Liver (tissue), 9 donors: ENCODE measurements around the gene KLC3. TPM values are rescaled to one million over a fixed set of nuclear protein-coding genes. Genes with fewer than 3 reads are reported as not detected.

Experiments used
- DNase-seq: peaks from one replicate; pipeline ENCODE4 v3.0.0-alpha.2; 2017; ENCODE audit warnings: low spot score
- H3K27ac ChIP-seq, 2 donors: one replicate each; pipeline ENCODE4 v1.7.0; 2013; ENCODE audit warnings: inconsistent platforms in 2 of 2, low read length in 2 of 2, control low read depth in 1 of 2, low read depth in 1 of 2, mild to moderate bottlenecking in 1 of 2
- H3K27me3 ChIP-seq, 4 donors: one replicate each; pipeline versions ENCODE4 v1.6.1 to v1.7.0; 2013; ENCODE audit warnings: low read length in 3 of 4, inconsistent platforms in 1 of 4, mild to moderate bottlenecking in 1 of 4, moderate library complexity in 1 of 4; ENCODE audit not compliant: control insufficient read depth in 4 of 4, insufficient read depth in 4 of 4
- H3K36me3 ChIP-seq, 4 donors: one replicate each; pipeline versions ENCODE4 v1.6.1 to v1.7.0; 2013; ENCODE audit warnings: low read length in 3 of 4, mild to moderate bottlenecking in 3 of 4, low read depth in 1 of 4, moderate library complexity in 1 of 4; ENCODE audit not compliant: control insufficient read depth in 4 of 4, insufficient read depth in 3 of 4
- H3K4me1 ChIP-seq, 4 donors: one replicate each; pipeline versions ENCODE4 v1.6.1 to v1.7.0; 2013; ENCODE audit warnings: low read length in 3 of 4, mild to moderate bottlenecking in 3 of 4, moderate library complexity in 1 of 4; ENCODE audit not compliant: control insufficient read depth in 4 of 4, insufficient read depth in 4 of 4
- H3K4me3 ChIP-seq, 3 donors: one replicate each; pipeline versions ENCODE4 v1.6.1 to v1.7.0; 2013; ENCODE audit warnings: low read length in 3 of 3, control low read depth in 1 of 3, low read depth in 1 of 3, mild to moderate bottlenecking in 1 of 3
- H3K9ac ChIP-seq, 2 donors: one replicate each; pipeline ENCODE4 v1.7.0; 2013; ENCODE audit warnings: low read length in 2 of 2, mild to moderate bottlenecking in 2 of 2, moderate library complexity in 2 of 2, control low read depth in 1 of 2, low read depth in 1 of 2
- H3K9me3 ChIP-seq, 4 donors: one replicate each; pipeline versions ENCODE4 v1.6.1 to v1.7.0; 2013; ENCODE audit warnings: low read length in 3 of 4; ENCODE audit not compliant: control insufficient read depth in 4 of 4
- ATF3 ChIP-seq: IDR thresholded peaks from 2 replicates; pipeline ENCODE4 v1.6.1; 2016; ENCODE audit warnings: antibody characterized with exemption
- CTCF ChIP-seq: fragments of 150-350 bp; IDR thresholded peaks from 2 replicates; pipeline ENCODE4 v1.5.1; 2017; ENCODE audit warnings: improper control_type of control experiment, low read depth, low read length; ENCODE audit not compliant: missing input control
- EGR1 ChIP-seq, 2 donors: IDR thresholded peaks; 2 replicates each; pipeline ENCODE4 v1.6.1; 2016 to 2018; ENCODE audit warnings: antibody characterized with exemption in 2 of 2, low read depth in 2 of 2
- FOXA1 ChIP-seq: IDR thresholded peaks from 2 replicates; pipeline ENCODE4 v1.6.1; 2016; ENCODE audit warnings: antibody characterized with exemption
- FOXA2 ChIP-seq: IDR thresholded peaks from 2 replicates; pipeline ENCODE4 v1.6.1; 2016; ENCODE audit warnings: antibody characterized with exemption
- GABPA ChIP-seq, 2 donors: IDR thresholded peaks in 1 of 2; conservative IDR thresholded peaks in 1 of 2; 2 replicates each; pipeline ENCODE4 v1.6.1; 2016; ENCODE audit warnings: antibody characterized with exemption in 2 of 2, mild to moderate bottlenecking in 1 of 2, moderate library complexity in 1 of 2
- HNF4A ChIP-seq, 2 donors: conservative IDR thresholded peaks; 2 replicates each; pipeline ENCODE4 v1.6.1; 2016; ENCODE audit warnings: antibody characterized with exemption in 2 of 2, mild to moderate bottlenecking in 2 of 2
- HNF4G ChIP-seq: IDR thresholded peaks from 2 replicates; pipeline ENCODE4 v1.6.1; 2016; ENCODE audit warnings: antibody characterized with exemption
- JUND ChIP-seq, 2 donors: IDR thresholded peaks; 2 replicates each; pipeline ENCODE4 v1.6.1; 2016; ENCODE audit warnings: antibody characterized with exemption in 2 of 2
- MAX ChIP-seq: IDR thresholded peaks from 2 replicates; pipeline ENCODE4 v1.6.1; 2016; ENCODE audit warnings: antibody characterized with exemption
- NR2F2 ChIP-seq: IDR thresholded peaks from 2 replicates; pipeline ENCODE4 v1.6.1; 2016; ENCODE audit warnings: antibody characterized with exemption
- RAD21 ChIP-seq, 2 donors: IDR thresholded peaks; 2 replicates each; pipeline ENCODE4 v1.6.1; 2016; ENCODE audit warnings: antibody characterized with exemption in 2 of 2, mild to moderate bottlenecking in 2 of 2
- REST ChIP-seq: IDR thresholded peaks from 2 replicates; pipeline ENCODE4 v1.6.1; 2016; ENCODE audit warnings: antibody characterized with exemption, mild to moderate bottlenecking
- RXRA ChIP-seq, 2 donors: IDR thresholded peaks; 2 replicates each; pipeline ENCODE4 v1.6.1; 2017 to 2018; ENCODE audit warnings: antibody characterized with exemption in 2 of 2, mild to moderate bottlenecking in 1 of 2
- SP1 ChIP-seq: IDR thresholded peaks from 2 replicates; pipeline ENCODE4 v1.6.1; 2018; ENCODE audit warnings: antibody characterized with exemption, mild to moderate bottlenecking
- TAF1 ChIP-seq: conservative IDR thresholded peaks from 2 replicates; pipeline ENCODE4 v1.6.1; 2016; ENCODE audit warnings: antibody characterized with exemption, mild to moderate bottlenecking
- YY1 ChIP-seq: IDR thresholded peaks from 2 replicates; pipeline ENCODE4 v1.6.1; 2016; ENCODE audit warnings: antibody characterized with exemption, mild to moderate bottlenecking
- ZBTB33 ChIP-seq: IDR thresholded peaks from 2 replicates; pipeline ENCODE4 v1.6.1; 2016; ENCODE audit warnings: antibody characterized with exemption
- WGBS: extraction: QIAGEN DNeasy Blood & Tissue Kit; methylation state at CpG from one replicate; pipeline ENCODE4 v1.1.7; 2013; 5-methylcytosine and 5-hydroxymethylcytosine counted together
- polyA plus RNA-seq, 2 donors: library from polyadenylated mRNA; stranded (reverse) in 1 of 2; unstranded in 1 of 2; fragments of 200-250 nt in 1 of 2; fragments of >200 nt in 1 of 2; fragmentation: Nextera tagmentation in 1 of 2; extraction: Ambion mirVana in 1 of 2; gene quantifications; one replicate each; pipeline versions ENCODE4 v1.2.1 to v1.2.3, GENCODE V29; 2013 to 2015
- total RNA-seq, 2 donors: library from RNA; depleted of rRNA; stranded (reverse); fragments of >200 nt; gene quantifications; one replicate each; pipeline ENCODE4 v1.2.3, GENCODE V29; 2014
- donor health status: healthy.
- donor health status: healthy.
- donor health status: healthy.
- donor health status: healthy.
- donor health status: healthy.

KLC3 gene
- total and polyA plus RNA-seq, 4 donors = 0.08 to 1.3 (median 0.08) TPM; not detected in 1

GRCh38 chr19:45357445-45357783 lies 16.9 kb downstream of the KLC3 start (continued):
- TF ChIP-seq HNF4G (no peak), SP1 (no peak), MAX (no peak), TAF1 (no peak), JUND (IDR thresholded peaks at IDR 0.05) (no peak), FOXA1 (no peak)

- no peaks in the 10 kb centered on the region for H3K27me3 ChIP-seq
- TF ChIP-seq MAX = no peak
- no peak for TF ChIP-seq ATF3
- TF ChIP-seq EGR1 (IDR thresholded peaks at IDR 0.05; ENCODE audit: low read depth in 2 of 2) = no peak
- H3K36me3 ChIP-seq = peaks cover 2 to 37% (median 5%) of the 10 kb centered on the region in 4 donors
- WGBS = 96% methylated on average over 12 of the region's 12 CpGs
- no peak overlapping the region for H3K27ac ChIP-seq
- no peak for DNase-seq
- no peaks in the 10 kb centered on the region for H3K4me1 ChIP-seq
- no peak overlapping the region for H3K4me3 ChIP-seq
- no peak overlapping the region for H3K9ac ChIP-seq
- H3K9me3 ChIP-seq = no peaks in the 10 kb centered on the region
Observed at GRCh38 chr19:45358213-45358792, 17.8 kb downstream of the KLC3 start.

- Histone ChIP-seq H3K4me1 (no peaks in the 10 kb centered on the region), H3K4me3 (no peak overlapping the region), H3K27me3 (no peaks in the 10 kb centered on the region), H3K36me3 (peaks cover 0 to 25% (median 5%) of the 10 kb centered on the region in 4 donors), H3K9ac (no peak overlapping the region), H3K27ac (no peak overlapping the region), H3K9me3 (no peaks in the 10 kb centered on the region)
- TF ChIP-seq REST = no peak
- TF ChIP-seq SP1 = no peak
- TF ChIP-seq EGR1 (IDR thresholded peaks at IDR 0.05; ENCODE audit: low read depth in 2 of 2) = no peak
- no peak for TF ChIP-seq GABPA (IDR thresholded peaks at IDR 0.05 in 1 of 2, conservative IDR thresholded peaks at IDR 0.05 in 1 of 2)
- TF ChIP-seq NR2F2 = no peak
- TF ChIP-seq MAX = no peak
- no peak for TF ChIP-seq YY1
- no peak for TF ChIP-seq RAD21 (IDR thresholded peaks at IDR 0.05)
- no peak for TF ChIP-seq JUND (IDR thresholded peaks at IDR 0.05)
- TF ChIP-seq CTCF = no peak
- TF ChIP-seq RXRA (IDR thresholded peaks at IDR 0.05) = no peak
- no peak for TF ChIP-seq ZBTB33
- TF ChIP-seq ATF3 = no peak
- no peak for TF ChIP-seq HNF4A (conservative IDR thresholded peaks at IDR 0.05)
- TF ChIP-seq FOXA1 = no peak
- TF ChIP-seq HNF4G = no peak
- TF ChIP-seq FOXA2 = no peak
- no peak for TF ChIP-seq TAF1
- no peak for DNase-seq
- WGBS = 96% methylated on average over 14 of the region's 14 CpGs
Observed at GRCh38 chr19:45361608-45362007, 21.1 kb downstream of the KLC3 start.
